ENCODE data around the gene CDKN2AIP.

- TF ChIP-seq, protein P1, sequence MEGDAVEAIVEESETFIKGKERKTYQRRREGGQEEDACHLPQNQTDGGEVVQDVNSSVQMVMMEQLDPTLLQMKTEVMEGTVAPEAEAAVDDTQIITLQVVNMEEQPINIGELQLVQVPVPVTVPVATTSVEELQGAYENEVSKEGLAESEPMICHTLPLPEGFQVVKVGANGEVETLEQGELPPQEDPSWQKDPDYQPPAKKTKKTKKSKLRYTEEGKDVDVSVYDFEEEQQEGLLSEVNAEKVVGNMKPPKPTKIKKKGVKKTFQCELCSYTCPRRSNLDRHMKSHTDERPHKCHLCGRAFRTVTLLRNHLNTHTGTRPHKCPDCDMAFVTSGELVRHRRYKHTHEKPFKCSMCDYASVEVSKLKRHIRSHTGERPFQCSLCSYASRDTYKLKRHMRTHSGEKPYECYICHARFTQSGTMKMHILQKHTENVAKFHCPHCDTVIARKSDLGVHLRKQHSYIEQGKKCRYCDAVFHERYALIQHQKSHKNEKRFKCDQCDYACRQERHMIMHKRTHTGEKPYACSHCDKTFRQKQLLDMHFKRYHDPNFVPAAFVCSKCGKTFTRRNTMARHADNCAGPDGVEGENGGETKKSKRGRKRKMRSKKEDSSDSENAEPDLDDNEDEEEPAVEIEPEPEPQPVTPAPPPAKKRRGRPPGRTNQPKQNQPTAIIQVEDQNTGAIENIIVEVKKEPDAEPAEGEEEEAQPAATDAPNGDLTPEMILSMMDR (IDR thresholded peaks at IDR 0.05; ENCODE audit: low read depth, low read length, missing input control): no peak
- TF ChIP-seq MAX (IDR thresholded peaks at IDR 0.05) (no peak), REST (IDR thresholded peaks at IDR 0.05) (no peak), RAD21 (IDR thresholded peaks at IDR 0.05) (no peak), JUND (IDR thresholded peaks at IDR 0.05) (no peak), RXRA (IDR thresholded peaks at IDR 0.05) (no peak), GABPA (IDR thresholded peaks at IDR 0.05 in 1 of 2, conservative IDR thresholded peaks at IDR 0.05 in 1 of 2) (no peak), ZBTB33 (IDR thresholded peaks at IDR 0.05) (no peak), TAF1 (conservative IDR thresholded peaks at IDR 0.05) (no peak), SP1 (IDR thresholded peaks at IDR 0.05) (no peak), NR2F2 (IDR thresholded peaks at IDR 0.05) (no peak), FOXA1 (IDR thresholded peaks at IDR 0.05) (no peak), YY1 (IDR thresholded peaks at IDR 0.05) (no peak)
These were observed 4.9 kb downstream of the CDKN2AIP start for GRCh38 chr4:183449193-183449882.
